ENCODE data around the gene PC. TPM values are rescaled to one million over a fixed set of nuclear protein-coding genes. Genes with fewer than 3 reads are reported as not detected.
A peak's percentile ranks its signal among the peaks of the same experiment; 100 is the strongest.

Gene PC
- polyA plus RNA-seq, 2 of the 4 experiments (the other 2 are of a cell fraction) = 14.2 to 45.9 TPM

GRCh38 chr11:66854231-66854661 lies 103.9 kb downstream of the PC start:
- POLR2A ChIA-PET = interaction anchor here (5.5 kb wide), 1 partner anchor 10 kb away, joined by 53 read pairs; the partner anchor contains the start of gene RCE1

More at GRCh38 chr11:66854231-66854661, 103.9 kb downstream of the PC start:
- DNase-seq (ENCODE audit: low read depth in 1 of 2, low spot score in 1 of 2) (no peak), ATAC-seq (no peak), FAIRE-seq (no peak)
- no peak overlapping the region for H3K4me2 ChIP-seq
- no peak for TF ChIP-seq HMGXB4 (CRISPR knock-in tag; IDR thresholded peaks at IDR 0.05; ENCODE audit: borderline replicate concordance)
- TF ChIP-seq E2F6 (IDR thresholded peaks at IDR 0.05; ENCODE audit: borderline replicate concordance, low read depth) = no peak
- TF ChIP-seq CHD2 (IDR thresholded peaks at IDR 0.05; ENCODE audit: low read length, partially characterized antibody) = no peak
- no peak for TF ChIP-seq NPAS2 (CRISPR knock-in tag; IDR thresholded peaks at IDR 0.05; ENCODE audit: borderline replicate concordance)
- TF ChIP-seq ATOH8 (CRISPR knock-in tag; IDR thresholded peaks at IDR 0.05; ENCODE audit: low read depth) = no peak
- no peak for TF ChIP-seq MAFK (IDR thresholded peaks at IDR 0.05; ENCODE audit: partially characterized antibody)
- no peak for TF ChIP-seq RAD21 (conservative IDR thresholded peaks at IDR 0.05 in 1 of 2, IDR thresholded peaks at IDR 0.05 in 1 of 2)
- no peak for TF ChIP-seq KDM5A (IDR thresholded peaks at IDR 0.05)
- TF ChIP-seq RARB (CRISPR knock-in tag; IDR thresholded peaks at IDR 0.05) = no peak
- no peak for TF ChIP-seq NR3C1 (IDR thresholded peaks at IDR 0.05)
- TF ChIP-seq TFCP2L1 (CRISPR knock-in tag; IDR thresholded peaks at IDR 0.05) = no peak
- no peak for TF ChIP-seq FOXS1 (CRISPR knock-in tag; IDR thresholded peaks at IDR 0.05)
- TF ChIP-seq PBX3 (IDR thresholded peaks at IDR 0.05) = no peak
- TF ChIP-seq CTCF (IDR thresholded peaks at IDR 0.05) = no peak
- no peak for TF ChIP-seq MAZ (IDR thresholded peaks at IDR 0.05; ENCODE audit: borderline replicate concordance, low read depth, low read length)
- H3K27ac ChIP-seq = 0 out of 6 replicates have a peak overlapping the region, but pooled peaks of 1 of the 2 experiments have one; percentile 16
- WGBS (ENCODE audit: missing lambda C conversion rate) = 97% methylated on average over 10 of the region's 12 CpGs
- H3K4me1 ChIP-seq = peaks cover 27% of the 10 kb centered on the region
- H3K4me3 ChIP-seq = no peak overlapping the region
- H3K9me3 ChIP-seq = no peaks in the 10 kb centered on the region
- CTCF ChIA-PET = interaction anchor here (1.3 to 3.4 kb wide), 7 partner anchors 9 to 160 kb away, joined by 3 to 16 read pairs (median 5); partner anchors contain the start of genes C11orf86 and RCE1
